H9 (cell line): ENCODE data around the gene GAK. TPM values are rescaled to one million over a fixed set of nuclear protein-coding genes. Genes with fewer than 3 reads are reported as not detected.

Source experiments
- DNase-seq: peaks from one replicate; pipeline ENCODE4 v3.0.0-alpha.2; 2017
- H2AFZ ChIP-seq: one replicate; pipeline ENCODE4 v1.6.1; 2013; ENCODE audit warnings: mild to moderate bottlenecking, low read length, control low read depth, moderate library complexity
- H2AK5ac ChIP-seq: 2 replicates; pipeline ENCODE4 v1.6.1; 2013; ENCODE audit warnings: low read length, control low read depth, mixed read lengths; ENCODE audit not compliant: insufficient read length
- H2BK120ac ChIP-seq: one replicate; pipeline ENCODE4 v1.6.1; 2013; ENCODE audit warnings: low read depth, mild to moderate bottlenecking, low read length, control low read depth, inconsistent platforms; ENCODE audit not compliant: poor library complexity, severe bottlenecking
- H2BK12ac ChIP-seq: 2 replicates; pipeline ENCODE4 v1.6.1; 2013; ENCODE audit warnings: low read length, control low read depth, mixed read lengths, low read depth; ENCODE audit not compliant: insufficient read length
- H2BK15ac ChIP-seq: 2 replicates; pipeline ENCODE4 v1.6.1; 2013; ENCODE audit warnings: low read depth, low read length, control low read depth
- H2BK20ac ChIP-seq: one replicate; pipeline ENCODE4 v1.6.1; 2013; ENCODE audit warnings: low read depth, mild to moderate bottlenecking, low read length, control low read depth, inconsistent platforms; ENCODE audit not compliant: poor library complexity, severe bottlenecking
- H2BK5ac ChIP-seq: 2 replicates; pipeline ENCODE4 v1.6.1; 2013; ENCODE audit warnings: low read length, control low read depth, mixed read lengths; ENCODE audit not compliant: insufficient read length
- H3K14ac ChIP-seq: 2 replicates; pipeline ENCODE4 v1.6.1; 2013; ENCODE audit warnings: low read length, control low read depth; ENCODE audit not compliant: insufficient read depth
- H3K18ac ChIP-seq: 2 replicates; pipeline ENCODE4 v1.6.1; 2013; ENCODE audit warnings: low read depth, mild to moderate bottlenecking, mixed read lengths, low read length, control low read depth; ENCODE audit not compliant: insufficient read length
- H3K23ac ChIP-seq: 2 replicates; pipeline ENCODE4 v1.6.1; 2013; ENCODE audit warnings: low read length, control low read depth, mixed read lengths, low read depth; ENCODE audit not compliant: insufficient read length
- H3K23me2 ChIP-seq: 2 replicates; pipeline ENCODE4 v1.6.1; 2013; ENCODE audit warnings: low read depth, mild to moderate bottlenecking, mixed read lengths, low read length, control low read depth; ENCODE audit not compliant: insufficient read length, poor library complexity, severe bottlenecking
- H3K27ac ChIP-seq: 2 replicates; pipeline ENCODE4 v1.5.1; 2013; ENCODE audit warnings: low read length, control low read depth, mixed read lengths, low read depth; ENCODE audit not compliant: insufficient read length
- H3K27me3 ChIP-seq: 2 replicates; pipeline ENCODE4 v1.6.1; 2013; ENCODE audit warnings: low read length, control low read depth, inconsistent platforms; ENCODE audit not compliant: insufficient read depth
- H3K4ac ChIP-seq: 2 replicates; pipeline ENCODE4 v1.6.1; 2013; ENCODE audit warnings: low read depth, mild to moderate bottlenecking, control low read depth, inconsistent platforms, low read length, moderate library complexity
- H3K4me1 ChIP-seq: 2 replicates; pipeline ENCODE4 v1.6.1; 2013; ENCODE audit warnings: low read length, control low read depth, inconsistent platforms; ENCODE audit not compliant: insufficient read depth
- H3K4me2 ChIP-seq: 2 replicates; pipeline ENCODE4 v1.6.1; 2013; ENCODE audit warnings: low read length, control low read depth, mixed read lengths; ENCODE audit not compliant: insufficient read length, insufficient read depth
- H3K56ac ChIP-seq: 2 replicates; pipeline ENCODE4 v1.6.1; 2013; ENCODE audit warnings: low read depth, mild to moderate bottlenecking, mixed read lengths, low read length, control low read depth; ENCODE audit not compliant: insufficient read length
- H3K79me1 ChIP-seq: 2 replicates; pipeline ENCODE4 v1.6.1; 2013; ENCODE audit warnings: low read depth, mild to moderate bottlenecking, moderate library complexity, low read length, control low read depth, inconsistent platforms; ENCODE audit not compliant: insufficient read depth, poor library complexity, severe bottlenecking
- H3K79me2 ChIP-seq: 2 replicates; pipeline ENCODE4 v1.6.1; 2013; ENCODE audit warnings: low read length, control low read depth, inconsistent platforms; ENCODE audit not compliant: insufficient read depth
- H3K9ac ChIP-seq: 2 replicates; pipeline ENCODE4 v1.6.1; 2013; ENCODE audit warnings: low read length, control low read depth, mixed read lengths; ENCODE audit not compliant: insufficient read length; ENCODE audit errors: extremely low read depth
- H3K9me3 ChIP-seq: one replicate; pipeline ENCODE4 v1.6.1; 2013; ENCODE audit warnings: low read depth, low read length, inconsistent platforms; ENCODE audit not compliant: control insufficient read depth
- H3T11ph ChIP-seq: one replicate; pipeline ENCODE4 v1.6.1; 2013; ENCODE audit warnings: mild to moderate bottlenecking, low read length, control low read depth, inconsistent platforms
- H4K20me1 ChIP-seq: one replicate; pipeline ENCODE4 v1.6.1; 2013; ENCODE audit not compliant: control insufficient read depth, insufficient read length, insufficient read depth
- H4K5ac ChIP-seq: 2 replicates; pipeline ENCODE4 v1.6.1; 2013; ENCODE audit warnings: low read depth, mild to moderate bottlenecking, mixed read lengths, low read length, control low read depth; ENCODE audit not compliant: insufficient read length
- H4K8ac ChIP-seq: replicated peaks from 2 replicates; pipeline ENCODE4 v1.6.1; 2013; ENCODE audit warnings: low read length, control low read depth, mixed read lengths, low read depth; ENCODE audit not compliant: insufficient read length
- H4K91ac ChIP-seq: 2 replicates; pipeline ENCODE4 v1.6.1; 2013; ENCODE audit warnings: low read depth, mild to moderate bottlenecking, moderate library complexity, mixed read lengths, low read length, control low read depth; ENCODE audit not compliant: insufficient read length
- H3K27ac Mint-ChIP-seq, 3 experiments: 2 replicates in 2 of 3; 3 replicates in 1 of 3; pipeline ENCODE4 v1.8.0; 2020 to 2021; ENCODE audit warnings: mixed read lengths in 3 of 3, mild to moderate bottlenecking in 1 of 3, moderate library complexity in 1 of 3
- H3K27me3 Mint-ChIP-seq: 2 replicates; pipeline ENCODE4 v1.8.0; 2021; ENCODE audit warnings: low read depth, mild to moderate bottlenecking, moderate library complexity, mixed read lengths
- H3K36me3 Mint-ChIP-seq, 3 experiments: 2 replicates in 2 of 3; 3 replicates in 1 of 3; pipeline ENCODE4 v1.8.0; 2020 to 2021; ENCODE audit warnings: low read depth in 3 of 3, mixed read lengths in 3 of 3; ENCODE audit not compliant: insufficient read depth in 1 of 3
- H3K4me1 Mint-ChIP-seq, 2 experiments: 2 replicates each; pipeline ENCODE4 v1.8.0; 2020; ENCODE audit warnings: mixed read lengths in 2 of 2
- H3K4me3 Mint-ChIP-seq, 2 experiments: 2 replicates in 1 of 2; 3 replicates in 1 of 2; pipeline ENCODE4 v1.8.0; 2020 to 2021; ENCODE audit warnings: mild to moderate bottlenecking in 2 of 2, mixed read lengths in 2 of 2, moderate library complexity in 1 of 2
- H3K9me3 Mint-ChIP-seq, 2 experiments: 2 replicates in 1 of 2; 3 replicates in 1 of 2; pipeline ENCODE4 v1.8.0; 2020; ENCODE audit warnings: mild to moderate bottlenecking in 2 of 2, mixed read lengths in 2 of 2, moderate library complexity in 1 of 2
- WGBS: extraction: QIAGEN DNeasy Blood & Tissue Kit; methylation state at CpG from one replicate; pipeline ENCODE4 v1.1.7; 2013; ENCODE audit warnings: missing lambda C conversion rate, low lambda C conversion rate, mixed read lengths; ENCODE audit not compliant: insufficient read length; ENCODE audit errors: extremely low coverage; 5-methylcytosine and 5-hydroxymethylcytosine counted together
- total RNA-seq: library from RNA; stranded (reverse); gene quantifications from 2 replicates; pipeline ENCODE4 v1.2.1, GENCODE V29; 2021
- TF ChIP-seq, protein P1 (sequence below): fragments of 200-600 bp; sonication (generic); conservative IDR thresholded peaks from 3 replicates; pipeline ENCODE4 v1.8.0; 2021; ENCODE audit warnings: antibody characterized with exemption, mild to moderate bottlenecking

GAK gene
- total RNA-seq, 1 experiment from 2014 or later, result 80.7 TPM

DNA sequence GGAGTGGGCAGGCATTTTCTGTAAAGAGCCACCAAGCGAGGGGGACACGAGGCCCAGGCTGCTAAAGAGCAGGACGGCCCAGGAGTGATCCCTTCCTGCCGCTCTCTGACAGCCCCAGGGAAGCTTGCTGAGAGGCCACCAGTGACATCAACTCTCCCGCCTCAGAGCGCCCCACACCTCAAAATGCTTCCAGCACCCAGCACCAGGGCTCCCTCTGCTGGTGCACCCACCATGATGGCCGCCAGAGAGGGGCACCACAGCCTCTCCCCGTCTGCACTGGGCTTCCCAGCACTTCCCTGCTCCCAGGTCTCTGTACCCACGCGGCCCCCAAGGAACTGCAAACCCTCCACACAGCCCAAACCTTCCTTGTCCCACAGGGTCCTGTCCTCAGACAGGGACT, 40.4 kb downstream of the GAK start:
- H3K79me2 ChIP-seq, result no peaks in the 10 kb centered on the region

More for the DNA sequence above, 40.4 kb downstream of the GAK start:
- peaks cover 13 to 34% (median 28%) of the 10 kb centered on the region in 3 experiments; a peak in 6 of 7 replicates for H3K36me3 Mint-ChIP-seq
- no peak overlapping the region for H3K27ac ChIP-seq
- no peaks in the 10 kb centered on the region for H3K79me1 ChIP-seq
- H3K23ac ChIP-seq, result no peak overlapping the region
- no peak overlapping the region for H3K9ac ChIP-seq
- no peak overlapping the region for H3K14ac ChIP-seq
- no peaks in the 10 kb centered on the region for H3K27me3 Mint-ChIP-seq
- no peak overlapping the region for H2BK120ac ChIP-seq
- H3T11ph ChIP-seq, result no peak overlapping the region
- no peak overlapping the region for H2BK5ac ChIP-seq
- WGBS, result no CpG with 5 or more reads among the region's 10 CpGs
- no peaks in the 10 kb centered on the region for H3K27me3 ChIP-seq
- no peaks in the 10 kb centered on the region for H4K20me1 ChIP-seq
- H3K9me3 ChIP-seq, result no peaks in the 10 kb centered on the region
- H3K4me3 Mint-ChIP-seq, result no peak overlapping the region
- no peak overlapping the region for H3K56ac ChIP-seq
- no peak overlapping the region for H3K18ac ChIP-seq
- H4K8ac ChIP-seq, result no peak overlapping the region
- H2BK12ac ChIP-seq, result no peak overlapping the region
- H3K9me3 Mint-ChIP-seq, result peaks cover 2 to 4% of the 10 kb centered on the region in 2 experiments; a peak in 2 of 5 replicates
- peak; percentile 70 for DNase-seq
- H3K4me1 ChIP-seq, result no peaks in the 10 kb centered on the region
- no peak overlapping the region for H3K4me2 ChIP-seq
- no peak overlapping the region for H4K91ac ChIP-seq
- H3K4me1 Mint-ChIP-seq, result no peaks in the 10 kb centered on the region
- TF ChIP-seq, protein P1, sequence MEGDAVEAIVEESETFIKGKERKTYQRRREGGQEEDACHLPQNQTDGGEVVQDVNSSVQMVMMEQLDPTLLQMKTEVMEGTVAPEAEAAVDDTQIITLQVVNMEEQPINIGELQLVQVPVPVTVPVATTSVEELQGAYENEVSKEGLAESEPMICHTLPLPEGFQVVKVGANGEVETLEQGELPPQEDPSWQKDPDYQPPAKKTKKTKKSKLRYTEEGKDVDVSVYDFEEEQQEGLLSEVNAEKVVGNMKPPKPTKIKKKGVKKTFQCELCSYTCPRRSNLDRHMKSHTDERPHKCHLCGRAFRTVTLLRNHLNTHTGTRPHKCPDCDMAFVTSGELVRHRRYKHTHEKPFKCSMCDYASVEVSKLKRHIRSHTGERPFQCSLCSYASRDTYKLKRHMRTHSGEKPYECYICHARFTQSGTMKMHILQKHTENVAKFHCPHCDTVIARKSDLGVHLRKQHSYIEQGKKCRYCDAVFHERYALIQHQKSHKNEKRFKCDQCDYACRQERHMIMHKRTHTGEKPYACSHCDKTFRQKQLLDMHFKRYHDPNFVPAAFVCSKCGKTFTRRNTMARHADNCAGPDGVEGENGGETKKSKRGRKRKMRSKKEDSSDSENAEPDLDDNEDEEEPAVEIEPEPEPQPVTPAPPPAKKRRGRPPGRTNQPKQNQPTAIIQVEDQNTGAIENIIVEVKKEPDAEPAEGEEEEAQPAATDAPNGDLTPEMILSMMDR, result peak; percentile 66
- no peaks in the 10 kb centered on the region for H3K23me2 ChIP-seq
- H2BK20ac ChIP-seq, result no peak overlapping the region
- no peak overlapping the region for H3K4ac ChIP-seq
- no peak overlapping the region for H2AFZ ChIP-seq
- H2AK5ac ChIP-seq, result no peak overlapping the region
- peak overlapping the region in 2 of 3 experiments; percentile 57 to 67; a peak in 2 of 7 replicates for H3K27ac Mint-ChIP-seq
- H2BK15ac ChIP-seq, result no peak overlapping the region
- no peak overlapping the region for H4K5ac ChIP-seq
